ENCODE data around the gene ZC3H7A. TPM values are rescaled to one million over a fixed set of nuclear protein-coding genes. Genes with fewer than 3 reads are reported as not detected.

Gene ZC3H7A
- total RNA-seq, 1 donor from 2014 or later = 66.3 TPM

DNA sequence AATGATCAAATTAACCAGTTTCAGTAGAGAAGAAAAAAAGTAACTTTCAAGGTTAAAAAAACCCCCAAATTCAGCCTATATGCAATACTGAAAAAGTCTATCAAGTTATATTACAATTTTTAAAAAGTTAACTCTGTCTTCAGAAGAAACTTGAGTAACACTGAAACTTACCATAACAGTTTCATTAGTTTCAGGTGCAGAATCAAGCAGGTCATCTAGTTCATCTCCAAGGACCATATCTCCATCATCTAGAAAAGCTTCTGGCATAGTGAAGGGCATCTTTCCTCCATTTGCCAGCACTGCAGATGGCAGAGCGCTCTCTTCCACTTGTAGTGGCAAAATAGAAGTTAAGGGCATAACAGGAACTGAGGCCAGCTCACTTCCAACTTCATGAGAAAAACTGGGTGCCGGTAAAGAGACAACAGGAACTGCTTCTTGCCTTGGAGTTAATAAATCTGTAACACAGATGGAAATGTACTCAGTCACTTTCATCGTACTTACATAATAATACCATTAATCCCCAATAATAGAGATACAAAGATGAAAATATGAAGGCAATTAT is 22.9 kb downstream of the ZC3H7A start:
- no peak for ATAC-seq
- intact Hi-C loops (cut with DNase I) = no loop called here
- H3K9me3 ChIP-seq = no peaks in the 10 kb centered on the region
- no peak for DNase-seq
- H3K4me1 ChIP-seq = no peaks in the 10 kb centered on the region
- H3K4me3 ChIP-seq = no peak overlapping the region
- no peaks in the 10 kb centered on the region for H3K27me3 ChIP-seq (ENCODE audit: low read depth)
- H3K36me3 ChIP-seq = peaks cover 97% of the 10 kb centered on the region
- H3K27ac ChIP-seq = no peak overlapping the region
- TF ChIP-seq CTCF (IDR thresholded peaks at IDR 0.05) = no peak

GRCh38 chr16:11768849-11769248 is 28.2 kb downstream of the ZC3H7A start:
- intact Hi-C loops (cut with DNase I) = no loop called here
- DNase-seq (no peak), ATAC-seq (no peak)
- Histone ChIP-seq H3K9me3 (no peaks in the 10 kb centered on the region), H3K27ac (no peak overlapping the region), H3K36me3 (peaks cover 97% of the 10 kb centered on the region), H3K27me3 (ENCODE audit: low read depth) (no peaks in the 10 kb centered on the region), H3K4me3 (no peak overlapping the region), H3K4me1 (no peaks in the 10 kb centered on the region)
- TF ChIP-seq CTCF (IDR thresholded peaks at IDR 0.05) = no peak

GRCh38 chr16:11762431-11762830 is 34.6 kb downstream of the ZC3H7A start:
- Histone ChIP-seq H3K27ac (no peak overlapping the region), H3K9me3 (no peaks in the 10 kb centered on the region), H3K27me3 (ENCODE audit: low read depth) (no peaks in the 10 kb centered on the region), H3K4me3 (no peak overlapping the region), H3K36me3 (peaks cover 98% of the 10 kb centered on the region), H3K4me1 (peaks cover 21% of the 10 kb centered on the region)
- intact Hi-C loops (cut with DNase I) = no loop called here
- no peak for DNase-seq
- ATAC-seq = no peak
- no peak for TF ChIP-seq CTCF (IDR thresholded peaks at IDR 0.05)

DNA sequence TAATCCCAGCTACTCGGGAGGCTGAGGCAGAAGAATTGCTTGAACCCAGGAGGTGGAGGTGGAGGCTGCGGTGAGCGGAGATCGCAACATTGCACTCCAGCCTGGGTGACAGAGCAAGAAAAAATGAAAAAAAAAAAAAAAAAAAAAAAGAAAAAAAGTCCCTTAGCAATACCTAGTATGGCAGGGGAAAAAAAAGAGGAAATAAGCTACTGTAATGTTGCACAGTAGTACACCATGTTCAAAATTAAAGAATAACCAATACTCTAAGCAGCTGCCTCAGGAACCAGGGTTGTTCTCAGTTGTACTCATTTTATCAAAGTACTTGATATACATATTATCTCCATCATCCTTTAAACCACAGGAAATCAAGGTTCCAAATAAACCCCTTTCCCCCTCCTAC is 37.1 kb downstream of the ZC3H7A start:
- H3K36me3 ChIP-seq = peaks cover 98% of the 10 kb centered on the region

GRCh38 chr16:11759163-11759834 is 37.8 kb downstream of the ZC3H7A start:
- DNase-seq (no peak), ATAC-seq (peak in 1 of 2 donors; percentile 31)
- Histone ChIP-seq H3K36me3 (peaks cover 96% of the 10 kb centered on the region), H3K27ac (no peak overlapping the region), H3K27me3 (ENCODE audit: low read depth) (no peaks in the 10 kb centered on the region), H3K4me1 (peaks cover 21% of the 10 kb centered on the region), H3K4me3 (no peak overlapping the region), H3K9me3 (no peaks in the 10 kb centered on the region)
- intact Hi-C loops (cut with DNase I) = no loop called here
- no peak for TF ChIP-seq CTCF (IDR thresholded peaks at IDR 0.05)

More for the DNA sequence above, 37.1 kb downstream of the ZC3H7A start:
- H3K4me1 ChIP-seq = peaks cover 21% of the 10 kb centered on the region
- no peaks in the 10 kb centered on the region for H3K27me3 ChIP-seq (ENCODE audit: low read depth)
- DNase-seq (no peak), ATAC-seq (peak in 1 of 2 donors; percentile 22)
- H3K4me3 ChIP-seq = no peak overlapping the region
- no peaks in the 10 kb centered on the region for H3K9me3 ChIP-seq
- intact Hi-C loops (cut with DNase I) = no loop called here
- no peak for TF ChIP-seq CTCF (IDR thresholded peaks at IDR 0.05)
- H3K27ac ChIP-seq = no peak overlapping the region
